HG02970 (cell line): ENCODE measurements around the gene MAD2L2.
A peak's percentile ranks its signal among the peaks of the same experiment; 100 is the strongest.

Source experiments
- ATAC-seq: cut with Tn5 transposase; IDR thresholded peaks from one replicate; pipeline ENCODE4 v1.9.1; 2021; ENCODE audit warnings: mild to moderate bottlenecking, moderate library complexity, moderate number of reproducible peaks; ENCODE audit not compliant: unreplicated experiment, low FRiP score

The MAD2L2 gene

DNA sequence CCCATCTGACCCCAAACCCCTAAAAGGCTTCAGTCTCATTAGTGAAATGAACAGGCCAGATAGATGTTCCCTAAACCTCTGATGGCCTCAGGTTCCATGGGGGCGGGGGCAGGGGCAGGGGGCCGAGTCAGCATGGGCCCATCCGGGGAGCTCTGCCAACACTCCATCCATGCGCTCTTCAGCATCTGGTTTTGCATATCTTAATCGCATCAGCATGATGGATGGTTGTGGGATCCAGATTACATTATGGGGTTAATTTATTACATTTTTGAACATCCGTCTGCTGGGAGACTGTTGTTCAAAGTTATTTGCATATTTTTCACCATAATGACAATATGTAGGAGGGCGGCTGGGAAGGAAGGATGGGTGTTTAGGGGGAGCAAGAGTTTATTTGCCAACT, 3.1 kb upstream of the MAD2L2 start:
- ATAC-seq: no peak

DNA sequence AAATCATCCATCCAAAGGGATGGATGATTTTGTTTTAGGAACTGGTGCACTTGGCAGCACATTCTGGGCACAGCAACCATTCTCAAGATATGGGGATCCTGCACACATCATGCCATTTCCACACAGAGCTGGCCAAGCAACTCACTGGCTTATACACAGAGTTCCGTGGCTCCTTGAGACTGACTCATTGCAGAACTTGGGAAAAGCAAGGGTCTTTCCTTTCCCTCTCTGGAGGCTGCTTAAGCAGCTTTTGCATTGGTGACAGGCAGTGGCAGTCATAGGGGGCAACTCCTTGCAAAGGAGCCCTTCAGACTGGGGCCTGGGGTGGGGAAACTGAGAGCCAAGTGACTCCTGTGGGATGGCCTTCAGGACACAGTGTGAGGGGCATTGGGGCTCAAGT, 1.9 kb upstream of the MAD2L2 start:
- no peak for ATAC-seq

DNA sequence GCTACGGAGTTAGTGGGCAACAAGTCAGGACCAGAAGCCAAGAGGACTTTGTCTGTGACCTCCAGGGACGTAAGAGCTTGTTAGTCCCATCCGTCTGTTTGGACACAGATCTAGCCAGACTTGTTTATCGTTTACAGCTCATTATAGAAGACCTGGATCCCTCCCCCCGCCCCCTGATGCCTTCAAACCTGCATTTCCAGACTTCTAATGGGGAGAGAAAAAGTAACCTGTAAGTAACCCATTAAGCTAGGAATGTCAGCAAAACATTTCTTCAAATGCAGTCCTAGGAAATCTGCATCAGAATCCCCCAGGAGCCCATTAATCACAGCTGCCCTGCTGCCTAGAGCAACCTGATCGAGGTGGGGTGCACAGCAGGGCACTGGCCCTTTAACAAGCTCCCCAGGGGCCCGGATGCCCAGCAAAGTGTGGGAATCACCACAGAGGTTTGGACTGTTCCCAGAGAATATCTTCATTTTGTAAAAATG, 1.4 kb upstream of the MAD2L2 start:
- no peak for ATAC-seq

DNA sequence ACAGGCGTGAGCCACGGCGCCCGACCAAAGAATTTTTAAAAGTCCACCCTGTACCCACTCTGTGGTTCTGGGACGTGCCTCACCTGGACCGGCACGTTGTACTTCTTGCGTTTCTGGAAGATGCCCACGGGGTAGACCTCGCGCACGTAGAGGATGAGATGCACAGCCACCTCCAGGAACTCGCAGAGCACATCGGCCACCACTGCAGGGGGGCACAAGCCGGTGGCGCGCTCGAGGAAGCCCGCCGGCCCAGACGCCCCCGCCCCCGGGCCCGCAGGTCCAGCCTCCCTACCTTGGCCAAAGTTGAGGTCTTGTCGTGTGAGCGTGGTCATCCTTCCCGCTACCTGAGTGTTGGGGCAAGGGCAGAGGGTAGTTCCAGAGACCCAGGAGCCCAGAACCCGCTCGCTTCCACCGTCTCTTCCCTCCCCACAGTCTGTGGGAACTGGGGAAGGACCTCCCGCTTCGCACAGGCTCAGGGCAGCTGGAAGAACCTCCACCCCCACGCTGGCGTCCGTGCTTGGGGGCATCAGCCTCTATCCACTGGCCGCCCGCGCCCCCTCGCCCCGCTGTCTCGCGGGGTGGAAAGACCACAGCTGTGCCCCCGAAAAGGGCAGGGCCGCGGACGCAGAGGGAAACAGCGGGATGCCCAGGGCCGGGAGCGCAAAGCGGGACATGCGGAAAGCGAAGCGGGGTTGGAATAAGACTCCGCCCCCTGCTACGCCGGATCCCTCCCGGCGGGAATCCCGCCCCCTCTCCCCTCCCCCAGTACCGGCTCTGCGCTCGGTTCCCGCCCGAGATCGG, 478 bp downstream of the MAD2L2 start:
- ATAC-seq: no peak

DNA sequence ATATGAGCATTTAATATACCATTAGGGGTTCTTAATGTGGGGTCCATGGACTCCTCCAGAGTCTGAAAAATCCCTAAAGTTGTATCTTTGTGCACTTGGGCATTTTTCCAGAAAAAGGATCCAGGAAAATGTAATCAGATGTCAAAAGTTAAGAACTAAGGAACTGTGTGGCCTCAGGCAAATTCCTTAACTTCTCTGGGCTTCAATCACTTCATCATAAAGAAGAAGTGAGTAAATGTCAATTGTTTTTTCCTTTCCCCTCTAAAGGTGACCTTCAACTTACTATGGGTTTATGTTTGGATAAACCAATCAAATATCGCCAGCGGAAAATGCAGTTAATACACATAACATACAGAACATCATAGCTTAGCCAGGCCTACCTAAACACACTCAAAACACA, 2.5 kb downstream of the MAD2L2 start:
- no peak for ATAC-seq

DNA sequence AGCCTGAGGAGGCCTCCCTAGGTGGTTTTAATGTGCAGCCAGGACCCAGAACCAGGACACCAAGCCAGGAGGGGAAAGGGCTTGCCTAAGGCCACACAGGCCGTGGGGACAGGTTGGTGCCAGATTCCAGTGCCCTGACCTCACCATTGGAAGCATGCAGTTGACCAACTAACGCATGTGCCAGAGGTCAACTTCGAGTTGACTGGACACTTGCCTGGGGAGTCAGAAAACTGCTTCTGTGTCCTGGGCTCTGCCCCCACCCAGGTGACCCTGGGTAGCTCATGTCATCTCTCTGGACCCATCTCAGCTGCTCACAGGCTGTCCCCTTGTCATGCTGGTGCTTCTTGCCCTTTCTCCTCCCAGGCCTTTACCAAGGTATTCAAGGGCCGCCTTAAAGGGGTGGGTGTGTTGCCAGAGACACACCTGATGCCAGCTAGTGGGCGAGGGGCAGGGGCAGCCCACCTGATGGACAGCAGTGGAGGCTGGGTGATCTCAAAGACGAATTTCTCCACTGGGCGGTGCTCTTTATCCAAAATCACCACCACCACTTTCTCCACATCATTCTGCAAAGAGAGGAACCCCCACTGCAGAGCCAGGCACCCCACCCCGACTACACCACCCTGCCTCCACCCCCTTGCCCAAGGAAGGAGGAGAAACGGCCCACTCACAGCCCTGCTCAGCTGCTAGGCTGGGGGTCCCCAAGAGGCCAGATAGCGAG, 4.4 kb downstream of the MAD2L2 start:
- no peak for ATAC-seq

DNA sequence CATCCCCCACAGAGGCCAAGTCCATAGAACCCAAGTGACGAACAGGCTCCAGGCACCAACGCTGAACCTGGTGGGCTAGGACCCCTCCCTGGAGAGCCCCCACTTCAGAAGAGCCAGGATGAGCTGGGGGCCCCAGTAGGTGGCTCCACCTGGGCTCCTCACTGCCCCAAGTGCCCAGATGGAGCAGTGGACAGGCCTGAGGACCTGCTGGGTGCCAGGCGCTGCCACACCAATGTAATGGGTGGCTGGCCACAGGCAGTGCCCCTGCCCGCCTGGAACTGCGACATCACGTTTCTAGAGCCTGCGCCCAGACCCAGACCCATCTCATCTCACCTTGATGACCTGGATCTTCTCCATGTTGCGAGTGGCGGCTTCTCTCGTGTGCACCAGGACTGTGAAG, 5.6 kb downstream of the MAD2L2 start:
- no peak for ATAC-seq

DNA sequence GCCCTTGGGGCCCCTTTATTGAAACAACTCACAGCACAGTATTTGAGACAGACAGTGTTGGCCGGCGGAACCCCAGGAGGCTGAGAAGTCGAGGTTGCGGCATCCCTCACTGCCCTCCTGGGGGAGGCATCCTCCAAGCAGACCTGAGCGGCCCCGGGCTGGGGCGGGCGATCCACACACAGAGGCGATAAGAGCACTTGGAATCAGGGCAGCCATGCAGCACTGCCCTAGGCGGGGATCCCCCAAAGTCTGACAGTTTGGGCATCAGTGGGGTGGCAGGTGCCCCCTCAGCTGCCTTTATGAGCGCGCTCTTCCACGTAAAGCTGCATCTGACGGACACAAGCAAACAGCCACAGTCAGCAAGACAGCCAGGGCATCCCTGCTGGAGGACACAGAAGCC, 6.5 kb downstream of the MAD2L2 start:
- ATAC-seq: no peak

DNA sequence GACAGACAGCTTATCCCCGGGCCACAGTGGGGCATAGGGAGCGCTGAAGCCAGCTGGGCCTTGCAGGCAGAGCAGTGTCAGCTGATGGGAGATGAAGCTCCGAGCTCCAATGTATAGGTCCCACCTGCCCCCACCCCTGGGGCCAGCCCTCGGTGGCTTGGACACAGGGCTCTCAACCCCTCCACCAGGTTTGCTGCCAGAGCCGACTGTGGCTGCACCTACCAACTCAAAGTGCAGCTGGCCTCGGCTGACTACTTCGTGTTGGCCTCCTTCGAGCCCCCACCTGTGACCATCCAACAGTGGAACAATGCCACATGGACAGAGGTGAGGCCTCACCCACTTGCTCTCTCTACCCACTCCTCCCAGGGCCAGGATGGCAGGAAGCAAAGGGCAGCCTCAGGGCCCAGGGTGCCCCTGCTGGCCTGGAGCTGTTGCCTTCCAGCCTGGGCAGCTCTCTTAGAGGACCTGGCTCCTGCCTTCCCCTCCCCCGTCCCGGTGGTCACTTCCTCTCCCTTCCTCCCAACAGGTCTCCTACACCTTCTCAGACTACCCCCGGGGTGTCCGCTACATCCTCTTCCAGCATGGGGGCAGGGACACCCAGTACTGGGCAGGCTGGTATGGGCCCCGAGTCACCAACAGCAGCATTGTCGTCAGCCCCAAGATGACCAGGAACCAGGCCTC, 7.7 kb downstream of the MAD2L2 start:
- no peak for ATAC-seq

DNA sequence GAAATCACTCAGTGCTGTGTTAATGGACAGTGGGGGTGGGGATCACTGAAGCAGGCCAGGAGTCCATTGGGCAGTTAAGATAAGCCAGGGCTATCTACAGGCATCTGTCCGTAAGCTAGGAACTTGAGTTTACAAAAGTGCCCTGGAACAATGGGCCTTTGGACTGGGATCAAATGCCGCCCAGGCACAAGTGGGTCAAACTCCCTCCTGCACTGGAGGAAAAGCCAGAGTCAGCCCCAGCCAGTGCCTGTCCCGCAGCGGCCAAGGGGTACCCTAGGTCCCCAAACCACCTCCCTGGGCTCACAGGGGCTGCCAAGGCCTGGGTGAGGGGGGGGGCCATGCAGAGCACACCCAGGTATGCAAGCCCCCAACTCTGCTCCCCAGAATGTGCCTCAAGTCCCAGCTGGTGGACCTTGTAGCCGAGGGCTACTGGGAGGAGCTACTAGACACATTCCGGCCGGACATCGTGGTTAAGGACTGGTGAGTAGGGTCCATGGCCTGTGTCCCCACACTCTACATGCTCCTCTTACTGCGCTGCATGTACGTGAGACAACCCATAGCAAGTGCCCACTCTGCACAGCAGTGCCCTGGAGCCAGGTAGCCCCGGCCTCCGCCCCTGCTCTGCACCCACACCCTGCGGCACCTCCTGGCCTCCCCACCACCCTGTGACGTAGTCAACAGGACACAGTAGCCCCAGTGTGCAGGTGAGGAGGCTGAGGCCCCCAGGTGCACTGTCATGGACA, 9.2 kb downstream of the MAD2L2 start:
- ATAC-seq: no peak

DNA sequence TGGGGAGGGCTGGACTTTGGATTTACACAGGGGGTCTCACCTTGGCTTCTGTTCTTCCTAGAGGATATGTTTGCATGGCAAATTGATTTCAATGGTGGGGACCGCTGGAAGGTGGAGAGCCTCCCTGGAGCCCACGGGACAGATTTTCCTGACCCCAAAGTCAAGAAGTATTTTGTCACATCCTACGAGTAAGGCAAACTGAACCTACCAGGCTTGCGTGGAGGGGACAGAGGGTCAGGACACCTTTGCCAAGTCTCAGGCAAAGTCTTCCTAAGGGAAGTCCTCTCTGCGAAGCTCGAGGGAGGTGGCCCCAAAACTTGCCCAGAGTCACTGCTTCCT, 9.8 kb downstream of the MAD2L2 start:
- no peak for ATAC-seq

DNA sequence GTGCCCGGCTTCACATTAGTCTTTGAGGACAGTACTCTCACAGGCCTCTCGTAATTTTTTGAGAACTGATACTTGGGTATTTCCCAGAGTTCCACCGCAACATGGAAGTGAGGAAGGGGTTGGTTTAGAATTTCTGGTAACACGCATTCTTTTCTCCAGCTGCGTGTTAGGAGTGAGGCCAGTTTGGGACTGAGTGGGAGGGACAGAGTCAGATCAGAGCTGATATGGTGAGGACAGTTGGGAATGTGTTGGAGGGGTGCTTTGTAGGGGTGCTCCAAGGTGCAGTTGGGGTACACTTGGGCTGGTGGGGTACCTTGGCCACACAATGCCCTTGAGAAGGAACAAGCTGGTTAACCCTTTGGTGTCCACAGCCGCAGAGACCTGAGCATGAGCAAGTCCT, 10.2 kb downstream of the MAD2L2 start:
- no peak for ATAC-seq

DNA sequence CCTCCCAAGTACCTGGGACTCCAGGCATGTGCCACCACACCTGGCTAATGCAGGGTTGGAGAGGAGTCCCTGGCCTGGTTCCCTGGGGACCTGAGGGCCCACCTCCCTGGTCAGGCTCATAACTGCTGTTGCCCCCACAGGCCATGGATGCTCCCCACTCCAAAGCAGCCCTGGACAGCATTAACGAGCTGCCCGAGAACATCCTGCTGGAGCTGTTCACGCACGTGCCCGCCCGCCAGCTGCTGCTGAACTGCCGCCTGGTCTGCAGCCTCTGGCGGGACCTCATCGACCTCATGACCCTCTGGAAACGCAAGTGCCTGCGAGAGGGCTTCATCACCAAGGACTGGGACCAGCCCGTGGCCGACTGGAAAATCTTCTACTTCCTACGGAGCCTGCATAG, 12.4 kb downstream of the MAD2L2 start:
- ATAC-seq: no peak

DNA sequence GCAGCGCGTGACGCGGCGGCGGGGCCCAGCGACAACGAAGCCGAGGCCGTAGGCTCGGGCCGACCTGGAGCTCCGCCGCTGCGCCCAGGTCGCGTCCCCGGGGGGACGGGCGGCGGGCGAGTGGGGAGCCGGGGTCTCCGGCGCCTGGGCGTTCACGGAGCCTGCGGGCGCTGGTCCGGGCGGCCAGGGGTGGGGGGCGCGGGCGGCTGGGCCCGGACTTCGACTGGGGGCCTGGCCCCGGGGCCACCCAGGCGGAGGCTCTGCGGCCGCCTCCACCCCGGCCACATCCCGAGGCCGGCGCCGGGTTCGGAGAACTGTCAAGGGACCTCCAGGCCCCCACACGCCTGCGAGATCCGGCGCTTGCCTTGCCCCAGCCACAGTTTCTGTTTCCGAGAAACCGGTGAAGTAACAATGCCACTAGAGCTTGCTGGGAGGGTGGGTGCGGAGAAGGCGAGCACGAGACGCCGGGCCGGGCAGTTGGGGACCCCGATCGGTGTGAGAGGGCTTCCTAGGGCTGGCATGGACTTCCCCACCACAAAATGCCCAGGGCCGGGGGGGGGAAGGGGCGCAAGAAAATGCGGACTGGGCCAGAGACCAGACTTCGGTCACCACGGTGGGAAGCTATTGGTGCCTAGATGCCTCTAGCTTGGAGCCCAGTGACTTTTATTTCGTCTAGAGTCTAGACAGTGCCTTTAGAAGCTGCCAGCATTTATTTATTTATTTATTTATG, 16.4 kb downstream of the MAD2L2 start:
- peak; percentile 52 for ATAC-seq

DNA sequence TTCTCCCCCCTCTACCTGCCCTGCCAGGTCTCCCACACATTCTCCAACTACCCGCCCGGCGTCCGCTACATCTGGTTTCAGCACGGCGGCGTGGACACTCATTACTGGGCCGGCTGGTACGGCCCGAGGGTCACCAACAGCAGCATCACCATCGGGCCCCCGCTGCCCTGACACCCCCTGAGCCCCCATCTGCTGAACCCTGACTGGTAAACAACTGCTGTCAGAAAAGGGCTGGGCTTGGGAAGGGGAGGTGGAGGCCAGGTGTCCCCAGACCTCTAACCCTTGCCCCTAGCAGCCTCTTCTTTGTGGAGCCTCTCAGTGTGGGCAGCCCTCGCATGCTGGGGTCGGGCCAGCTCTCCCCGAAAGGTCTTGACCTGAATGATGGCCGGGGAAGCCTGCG, 19.8 kb downstream of the MAD2L2 start:
- no peak for ATAC-seq

DNA sequence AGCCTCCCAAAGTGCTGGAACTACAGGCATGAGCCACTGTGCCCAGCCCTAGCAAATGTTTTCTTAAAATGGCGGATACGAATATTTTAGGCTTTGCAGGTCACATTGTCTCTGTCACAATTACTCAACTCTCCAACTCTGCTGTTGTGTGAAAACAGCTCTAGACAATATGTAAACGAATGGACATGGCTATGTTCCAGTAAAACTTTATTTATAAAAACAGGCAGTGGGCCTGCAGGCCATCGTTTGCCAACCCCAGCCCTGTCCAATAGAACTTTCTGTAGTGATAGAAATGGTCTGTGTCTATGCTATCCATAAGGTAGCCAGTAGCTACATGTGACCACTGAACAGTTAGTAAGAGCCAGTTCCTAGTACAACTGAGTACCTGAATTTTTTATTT, 21.2 kb downstream of the MAD2L2 start:
- no peak for ATAC-seq

DNA sequence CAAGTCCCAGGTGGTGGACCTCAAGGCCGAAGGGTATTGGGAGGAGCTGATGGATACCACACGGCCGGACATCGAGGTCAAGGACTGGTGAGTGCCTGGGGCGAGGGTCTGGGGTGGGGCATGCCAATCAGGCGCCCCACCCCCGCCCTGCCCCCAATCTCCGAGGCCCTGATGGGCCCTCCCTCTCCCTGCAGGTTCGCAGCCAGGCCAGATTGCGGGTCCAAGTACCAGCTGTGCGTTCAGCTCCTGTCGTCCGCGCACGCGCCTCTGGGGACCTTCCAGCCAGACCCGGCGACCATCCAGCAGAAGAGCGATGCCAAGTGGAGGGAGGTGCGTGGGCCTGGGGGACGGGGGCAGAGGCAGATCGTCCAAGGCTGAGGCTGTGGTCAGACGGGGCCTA, 22.4 kb downstream of the MAD2L2 start:
- no peak for ATAC-seq

DNA sequence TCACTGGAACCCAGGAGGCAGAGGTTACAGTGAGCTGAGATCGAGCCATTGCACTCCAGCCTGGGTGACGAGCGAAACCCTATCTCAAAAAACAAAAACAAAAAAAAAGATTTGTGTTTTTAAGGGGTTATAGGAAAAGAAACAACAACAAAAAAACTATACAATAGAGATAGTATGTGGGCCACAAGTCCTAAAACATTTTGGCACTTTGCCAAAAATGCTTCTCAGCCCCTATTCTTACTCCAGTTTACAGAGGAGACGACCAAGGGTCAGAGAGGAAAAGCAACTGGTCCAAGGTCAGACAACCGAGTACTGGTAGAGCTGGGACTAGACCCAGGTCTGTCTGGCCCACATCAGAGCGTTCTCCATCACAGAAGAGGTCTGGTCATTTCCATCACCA, 23.3 kb downstream of the MAD2L2 start:
- ATAC-seq: no peak

DNA sequence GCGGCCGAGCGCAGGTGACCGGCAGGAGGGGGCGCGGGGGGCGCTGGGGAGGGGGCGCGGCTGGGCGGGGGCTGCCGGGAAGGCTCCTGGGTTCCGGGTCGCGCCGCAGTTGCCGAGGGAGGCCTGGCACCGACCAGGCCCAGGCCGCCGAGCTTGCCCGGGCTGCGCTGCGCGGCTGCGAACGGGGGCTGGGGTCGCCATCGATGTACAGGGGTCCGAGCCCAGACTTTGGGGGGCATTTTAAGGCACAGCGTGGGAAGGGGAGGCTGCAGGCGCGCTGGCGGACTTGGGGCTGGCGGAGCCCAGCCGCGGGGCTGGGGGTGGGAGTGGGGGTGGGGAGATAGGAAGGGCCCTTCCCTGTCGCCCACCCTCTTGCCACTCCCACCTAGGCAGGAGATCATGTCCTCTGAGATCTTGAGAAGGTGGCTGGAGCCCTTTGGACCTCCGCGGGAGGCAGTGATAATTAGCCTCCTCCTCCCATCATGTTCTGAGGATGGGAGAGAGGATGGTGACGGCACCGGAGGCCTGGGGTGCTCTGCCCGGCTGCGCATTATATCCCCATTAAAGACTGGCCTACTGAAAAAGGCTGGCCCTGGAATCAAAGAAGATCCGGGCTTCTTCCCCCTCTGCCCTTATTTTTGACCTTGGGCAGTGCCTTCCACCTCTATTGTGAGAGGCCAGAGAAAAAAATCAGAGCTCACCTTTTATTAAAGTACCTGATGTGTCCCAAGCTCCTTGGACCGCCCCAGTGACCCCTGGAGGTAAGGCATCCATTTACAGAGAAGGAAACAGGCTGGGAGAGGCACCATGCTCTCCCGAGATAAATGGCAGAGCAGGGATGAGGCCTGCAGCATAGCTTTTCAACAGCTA, 25.8 kb downstream of the MAD2L2 start:
- no peak for ATAC-seq
